GM21367 (cell line): ENCODE measurements around the gene HCST.
"Not testable (repeated sequence)": the region's sequence is repeated elsewhere in the genome, so short reads cannot be mapped to it uniquely, and the experiment has no call there.

ENCODE experiments used
- ATAC-seq: cut with Tn5 transposase; IDR thresholded peaks from one replicate; pipeline ENCODE4 v1.9.1; 2021; ENCODE audit not compliant: unreplicated experiment

The HCST gene, protein sequence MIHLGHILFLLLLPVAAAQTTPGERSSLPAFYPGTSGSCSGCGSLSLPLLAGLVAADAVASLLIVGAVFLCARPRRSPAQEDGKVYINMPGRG

DNA sequence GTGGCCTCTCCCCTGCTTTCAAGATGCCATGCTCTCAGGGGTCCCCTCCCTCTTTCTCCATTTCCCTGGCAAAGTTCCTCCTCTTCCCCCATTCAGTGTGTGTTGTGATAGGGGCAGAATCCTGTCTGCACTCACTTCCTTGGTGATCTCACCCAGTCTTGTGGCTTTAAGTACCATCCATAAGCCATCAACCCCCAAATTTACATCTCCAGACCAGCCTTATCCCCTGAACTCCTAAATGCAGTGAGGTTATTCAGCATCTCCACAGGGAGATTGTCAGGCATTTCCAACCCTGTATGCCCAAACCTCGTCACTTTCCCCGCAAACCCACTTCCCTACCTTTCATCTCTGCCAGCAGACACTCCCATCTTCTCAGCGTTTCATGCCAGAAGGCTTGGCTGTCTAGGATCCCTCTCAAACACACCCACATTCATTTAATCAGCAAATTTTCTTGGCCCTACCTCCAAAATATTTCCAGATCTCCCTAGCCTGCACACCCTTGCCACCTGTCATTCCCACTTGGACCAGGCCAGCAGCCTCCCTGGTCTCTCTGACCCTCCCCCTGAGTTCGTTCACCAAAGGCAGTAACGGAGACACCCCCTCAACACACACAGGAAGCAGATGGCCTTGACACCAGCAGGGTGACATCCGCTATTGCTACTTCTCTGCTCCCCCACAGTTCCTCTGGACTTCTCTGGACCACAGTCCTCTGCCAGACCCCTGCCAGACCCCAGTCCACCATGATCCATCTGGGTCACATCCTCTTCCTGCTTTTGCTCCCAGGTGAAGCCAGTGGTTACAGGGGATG, at the start of gene HCST:
TSS of gene HCST (plus strand) at position 676 of the 808 bp plus-strand sequence. CDS start at position 741, 65 bp downstream.
- ATAC-seq: no peak

DNA sequence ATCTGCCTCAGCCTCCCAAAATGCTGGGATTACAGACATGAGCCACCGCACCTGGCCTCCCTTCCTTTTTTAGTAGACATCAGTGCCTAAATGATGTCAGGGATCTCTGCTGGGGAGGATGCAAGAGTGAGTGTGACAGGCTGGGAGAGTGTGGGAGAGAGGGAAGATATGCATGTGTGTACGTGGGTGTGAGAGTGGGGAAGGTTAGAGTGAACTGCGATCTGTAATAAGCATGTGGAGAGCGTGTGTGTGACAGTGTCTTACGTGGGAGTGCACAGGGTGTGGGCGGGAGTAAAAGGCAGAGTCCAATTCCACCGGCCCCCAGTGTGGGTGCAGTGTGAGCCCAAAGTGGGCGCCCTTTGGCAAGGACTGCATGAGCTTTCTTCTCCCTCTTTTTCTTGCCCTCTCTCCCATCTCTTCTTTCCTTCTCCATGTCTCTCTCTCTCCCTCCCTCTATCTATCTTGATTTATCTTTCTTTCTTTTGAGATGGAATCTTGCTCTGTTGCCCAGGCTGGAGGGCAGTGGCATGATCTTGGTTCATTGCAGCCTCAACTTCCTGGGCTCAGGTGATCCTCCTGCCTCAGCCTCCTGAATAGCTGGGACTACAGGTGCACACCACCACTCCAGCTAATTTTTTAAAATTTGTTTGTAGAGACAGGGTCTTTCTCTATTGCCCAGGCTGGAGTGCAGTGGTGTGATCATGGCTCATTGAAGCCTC, 49.1 kb upstream of the HCST start:
- no peak for ATAC-seq

DNA sequence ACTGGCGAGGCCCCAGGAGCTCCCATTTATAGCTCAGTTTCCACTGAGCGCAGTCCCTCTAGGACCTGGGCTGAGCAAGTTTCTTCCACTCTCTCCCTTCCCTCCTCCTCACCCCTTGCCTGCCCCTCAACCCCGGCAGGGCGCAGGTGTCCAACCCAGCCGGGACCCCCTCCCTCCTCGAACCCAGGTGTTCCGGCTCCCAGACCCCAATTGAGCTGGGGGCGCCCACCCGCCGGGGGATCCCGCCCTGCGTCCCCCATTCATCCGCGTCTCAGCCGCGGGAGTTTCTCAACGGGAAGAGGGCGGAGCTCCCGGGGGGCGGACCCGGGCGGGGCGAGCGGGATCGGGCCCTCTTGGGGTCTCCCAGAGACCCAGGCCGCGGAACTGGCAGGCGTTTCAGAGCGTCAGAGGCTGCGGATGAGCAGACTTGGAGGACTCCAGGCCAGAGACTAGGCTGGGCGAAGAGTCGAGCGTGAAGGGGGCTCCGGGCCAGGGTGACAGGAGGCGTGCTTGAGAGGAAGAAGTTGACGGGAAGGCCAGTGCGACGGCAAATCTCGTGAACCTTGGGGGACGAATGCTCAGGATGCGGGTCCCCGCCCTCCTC, 45.7 kb upstream of the HCST start, which contains the start of gene KIRREL2:
TSS of gene KIRREL2 (plus strand) at position 366 of the 604 bp plus-strand sequence. CDS start at position 575, 209 bp downstream.
- no peak for ATAC-seq

DNA sequence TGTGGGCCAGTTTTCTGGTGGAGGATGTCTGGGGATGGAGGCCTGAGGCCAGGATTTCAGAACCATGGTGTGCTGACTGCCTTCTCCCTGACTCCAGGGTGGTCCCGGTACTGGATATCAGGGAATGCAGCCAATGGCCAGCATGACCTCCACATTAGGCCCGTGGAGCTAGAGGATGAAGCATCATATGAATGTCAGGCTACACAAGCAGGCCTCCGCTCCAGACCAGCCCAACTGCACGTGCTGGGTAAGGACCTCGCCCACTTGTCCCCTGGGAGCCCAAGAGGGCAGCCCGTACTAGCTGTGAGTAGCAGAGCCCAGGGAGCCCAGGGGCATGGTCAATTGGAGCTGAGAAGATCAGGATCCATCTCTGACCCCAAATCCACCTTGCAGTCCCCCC, 44.0 kb upstream of the HCST start:
- ATAC-seq: no peak

GRCh38 chr19:35859414-35859813, 42.9 kb upstream of the HCST start:
- ATAC-seq: no peak

DNA sequence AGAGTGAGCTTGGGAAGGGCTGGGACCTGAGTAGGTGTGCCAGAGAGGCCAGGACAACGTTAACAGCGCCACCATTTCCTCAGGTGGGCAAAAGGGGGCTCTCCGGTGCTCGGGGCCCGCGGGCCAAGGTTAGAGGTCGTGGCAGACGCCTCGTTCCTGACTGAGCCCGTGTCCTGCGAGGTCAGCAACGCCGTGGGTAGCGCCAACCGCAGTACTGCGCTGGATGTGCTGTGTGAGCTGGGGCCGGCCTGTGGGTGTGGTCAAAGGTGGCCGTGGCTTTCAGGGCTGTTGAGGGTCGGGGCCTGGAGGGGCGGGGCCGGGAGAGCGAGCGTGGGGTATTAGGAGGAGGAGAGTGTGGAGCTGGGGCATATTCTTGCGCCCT, 41.9 kb upstream of the HCST start:
- ATAC-seq: no peak

GRCh38 chr19:35860818-35861639, 41.3 kb upstream of the HCST start:
- ATAC-seq: no peak

GRCh38 chr19:35861640-35862160, 40.6 kb upstream of the HCST start:
- ATAC-seq: no peak

DNA sequence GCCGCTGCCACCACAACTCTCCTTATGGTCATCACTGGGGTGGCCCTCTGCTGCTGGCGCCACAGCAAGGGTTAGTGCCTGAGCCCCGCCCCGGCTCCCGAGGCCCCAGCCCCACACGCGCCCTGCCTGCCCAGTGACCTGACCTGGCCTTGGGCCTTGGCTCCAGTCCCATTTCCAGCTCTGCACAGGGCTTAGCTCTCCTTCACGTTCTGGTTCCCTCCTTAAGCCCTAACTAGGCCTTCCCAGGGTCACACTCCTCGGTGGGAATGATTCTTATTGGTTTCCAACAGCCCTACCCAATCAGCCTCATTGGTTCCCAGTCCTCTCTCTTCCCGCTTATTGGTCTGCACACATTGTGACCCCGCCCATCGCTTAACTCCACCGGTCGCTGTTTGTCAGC, 39.8 kb upstream of the HCST start:
- ATAC-seq: no peak

DNA sequence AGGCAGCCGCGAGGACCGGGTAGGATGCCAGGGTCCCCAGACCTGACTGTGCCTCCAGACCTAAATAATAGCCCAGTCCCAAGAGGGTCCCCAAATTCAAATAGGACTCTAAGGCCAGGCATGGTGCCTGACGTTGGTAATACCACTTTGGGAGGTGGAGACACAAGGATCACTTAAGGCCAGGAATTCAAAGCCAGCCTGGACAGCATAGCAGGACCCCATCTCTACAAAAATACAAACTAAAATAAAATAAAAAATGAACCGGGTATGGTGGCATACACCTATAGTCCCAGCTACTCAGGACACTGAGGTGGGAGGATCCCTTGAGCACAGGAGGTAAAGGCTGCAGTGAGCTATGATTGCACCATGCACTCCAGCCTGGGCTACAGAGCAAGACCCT, 39.3 kb upstream of the HCST start:
- no peak for ATAC-seq

GRCh38 chr19:35868172-35868822, 34.0 kb upstream of the HCST start, which contains the start of gene APLP1:
Gene APLP1 (plus strand): TSS chr19:35868574. CDS start chr19:35868637, 63 bp downstream.
- ATAC-seq: no peak

DNA sequence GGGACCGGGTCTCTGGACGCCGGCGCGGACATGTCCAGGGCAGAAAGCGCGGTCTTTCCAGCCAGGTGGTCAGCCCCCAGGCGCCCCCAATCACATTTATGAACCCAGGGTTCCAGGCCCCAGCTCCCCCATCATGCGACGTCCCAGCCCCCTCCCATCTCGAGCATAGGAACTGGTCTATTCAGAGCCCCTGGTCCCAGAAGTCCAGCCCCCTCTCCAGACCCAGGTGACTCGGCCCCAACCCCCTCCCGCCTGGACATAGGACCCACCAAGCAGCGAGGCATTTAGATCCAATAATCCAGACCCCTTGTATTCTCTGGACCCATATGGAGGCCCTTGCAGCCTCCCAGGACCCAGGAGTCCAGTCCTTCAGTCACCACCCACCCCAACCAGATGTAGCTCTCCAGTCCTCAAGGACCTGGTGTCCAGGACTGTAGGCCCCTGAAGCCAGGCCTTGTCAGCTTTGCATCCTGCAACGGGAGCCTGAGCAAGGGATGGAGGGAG, 33.5 kb upstream of the HCST start:
- no peak for ATAC-seq

- peak; percentile 53 for ATAC-seq
These were observed 32.8 kb upstream of the HCST start for GRCh38 chr19:35869327-35870123.

GRCh38 chr19:35870124-35870736, 32.1 kb upstream of the HCST start:
- ATAC-seq: not testable (repeated sequence)

- no peak for ATAC-seq
These were observed 31.5 kb upstream of the HCST start for GRCh38 chr19:35870798-35871197.

DNA sequence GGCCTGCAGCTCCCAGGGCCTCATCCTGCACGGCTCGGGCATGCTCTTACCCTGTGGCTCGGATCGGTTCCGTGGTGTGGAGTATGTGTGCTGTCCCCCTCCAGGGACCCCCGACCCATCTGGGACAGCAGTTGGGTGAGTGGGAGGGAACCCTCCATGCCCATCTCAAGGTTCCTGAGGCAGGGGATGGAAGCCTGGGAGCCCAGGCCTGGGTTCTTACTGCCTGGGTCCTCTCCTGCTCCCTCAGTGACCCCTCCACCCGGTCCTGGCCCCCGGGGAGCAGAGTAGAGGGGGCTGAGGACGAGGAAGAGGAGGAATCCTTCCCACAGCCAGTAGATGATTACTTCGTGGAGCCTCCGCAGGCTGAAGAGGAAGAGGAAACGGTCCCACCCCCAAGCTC, 30.7 kb upstream of the HCST start:
- no peak for ATAC-seq

GRCh38 chr19:35872180-35872579, 30.1 kb upstream of the HCST start:
- no peak for ATAC-seq

DNA sequence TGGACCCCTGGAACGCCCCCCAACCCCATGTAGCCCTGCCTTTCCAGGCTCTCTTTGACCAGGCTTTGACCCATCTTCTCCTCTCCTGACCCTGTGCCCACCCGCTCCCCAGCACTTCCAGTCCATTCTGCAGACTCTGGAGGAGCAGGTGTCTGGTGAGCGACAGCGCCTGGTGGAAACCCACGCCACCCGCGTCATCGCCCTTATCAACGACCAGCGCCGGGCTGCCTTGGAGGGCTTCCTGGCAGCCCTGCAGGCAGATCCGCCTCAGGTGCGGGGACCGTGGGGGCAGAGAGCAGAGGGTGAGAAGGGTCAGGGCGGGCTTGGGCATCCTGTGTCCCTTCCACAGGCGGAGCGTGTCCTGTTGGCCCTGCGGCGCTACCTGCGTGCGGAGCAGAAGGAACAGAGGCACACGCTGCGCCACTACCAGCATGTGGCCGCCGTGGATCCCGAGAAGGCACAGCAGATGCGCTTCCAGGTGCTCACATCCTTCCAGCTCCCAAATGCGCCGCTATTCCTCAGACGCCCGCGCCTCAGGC, 27.9 kb upstream of the HCST start:
- ATAC-seq: no peak
